NCI-H1105 (cell line): Measurements from ENCODE around the gene CDC42EP3.

ENCODE experiments used
- DNase-seq: peaks from one replicate; lab custom pipeline; 2025; lab: John Stamatoyannopoulos, UW

The CDC42EP3 gene

DNA sequence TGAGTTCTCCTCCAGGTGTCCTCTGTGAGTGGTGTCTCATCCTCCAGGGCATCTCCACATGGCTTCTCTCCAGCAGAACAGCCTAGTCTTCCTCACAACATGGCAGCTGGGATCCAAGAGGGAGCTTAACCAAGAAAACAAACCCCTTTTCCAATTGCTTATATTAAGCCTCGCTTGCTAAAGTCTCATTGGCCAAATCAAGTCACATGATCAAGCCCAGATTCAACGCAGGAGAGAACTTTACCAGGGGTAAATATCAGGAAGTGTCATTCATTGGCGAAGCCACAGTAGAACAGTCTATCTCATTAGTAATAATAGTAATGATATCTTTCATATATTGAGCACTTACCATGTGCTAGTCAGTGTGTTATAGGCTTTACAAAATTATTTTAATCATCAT is 53.1 kb downstream of the CDC42EP3 start:
- no peak for DNase-seq

DNA sequence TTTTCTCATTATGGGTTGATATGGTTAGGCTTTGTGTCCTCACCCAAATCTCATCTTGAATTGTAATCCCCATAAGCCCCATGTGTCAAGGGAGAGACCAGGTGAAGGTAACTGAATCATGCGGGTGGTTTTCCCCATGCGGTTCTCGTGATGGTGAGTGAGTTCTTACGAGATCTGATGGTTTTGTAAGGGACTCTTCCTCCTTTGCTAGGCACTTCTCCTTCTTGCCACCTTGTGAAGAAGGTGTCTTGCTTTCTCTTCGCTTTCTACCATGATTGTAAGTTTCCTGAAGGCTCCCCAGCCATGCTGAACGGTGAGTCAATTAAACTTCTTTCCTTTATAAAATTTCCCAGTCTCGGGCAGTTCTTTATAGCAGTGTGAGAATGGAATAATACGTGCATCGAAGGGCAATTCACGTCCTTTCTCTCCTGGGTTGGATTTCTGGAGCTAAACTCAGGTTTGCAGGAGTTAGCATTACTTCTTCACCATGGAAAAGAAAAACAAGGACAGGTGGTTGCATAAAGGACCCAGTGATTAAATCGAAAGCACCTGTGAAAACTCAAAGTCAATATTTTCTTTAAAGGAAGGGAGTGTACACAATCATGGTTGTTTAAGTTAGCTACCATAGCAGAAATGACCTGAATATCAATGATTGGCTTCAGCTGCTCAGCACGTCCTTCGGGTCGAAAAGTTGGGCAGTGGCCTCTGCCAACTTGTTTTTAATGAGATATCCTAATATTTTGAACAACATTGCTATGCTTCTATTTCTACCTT is 54.1 kb downstream of the CDC42EP3 start:
- no peak for DNase-seq

DNA sequence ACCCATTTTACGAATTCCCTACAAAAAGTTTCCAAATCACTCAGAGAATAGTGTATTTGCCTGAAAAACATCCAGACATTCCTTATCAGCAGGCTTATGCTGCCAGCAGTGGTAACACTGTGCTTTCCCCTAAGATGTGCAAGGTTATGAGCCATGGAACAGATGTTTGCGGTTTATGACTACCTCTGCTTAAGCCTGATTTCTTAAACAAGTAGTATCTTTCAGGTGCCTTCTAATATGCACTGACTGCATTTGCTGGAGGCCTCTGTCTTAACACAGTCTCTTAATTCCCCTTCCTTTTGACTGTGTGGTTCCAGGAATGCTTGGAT is 54.8 kb downstream of the CDC42EP3 start:
- no peak for DNase-seq

- no peak for DNase-seq
These were observed 55.4 kb downstream of the CDC42EP3 start for GRCh38 chr2:37615804-37616676.

- DNase-seq, result no peak
These were observed 57.2 kb downstream of the CDC42EP3 start for GRCh38 chr2:37614061-37614738.

GRCh38 chr2:37612382-37612781 is 59.1 kb downstream of the CDC42EP3 start:
- no peak for DNase-seq

DNA sequence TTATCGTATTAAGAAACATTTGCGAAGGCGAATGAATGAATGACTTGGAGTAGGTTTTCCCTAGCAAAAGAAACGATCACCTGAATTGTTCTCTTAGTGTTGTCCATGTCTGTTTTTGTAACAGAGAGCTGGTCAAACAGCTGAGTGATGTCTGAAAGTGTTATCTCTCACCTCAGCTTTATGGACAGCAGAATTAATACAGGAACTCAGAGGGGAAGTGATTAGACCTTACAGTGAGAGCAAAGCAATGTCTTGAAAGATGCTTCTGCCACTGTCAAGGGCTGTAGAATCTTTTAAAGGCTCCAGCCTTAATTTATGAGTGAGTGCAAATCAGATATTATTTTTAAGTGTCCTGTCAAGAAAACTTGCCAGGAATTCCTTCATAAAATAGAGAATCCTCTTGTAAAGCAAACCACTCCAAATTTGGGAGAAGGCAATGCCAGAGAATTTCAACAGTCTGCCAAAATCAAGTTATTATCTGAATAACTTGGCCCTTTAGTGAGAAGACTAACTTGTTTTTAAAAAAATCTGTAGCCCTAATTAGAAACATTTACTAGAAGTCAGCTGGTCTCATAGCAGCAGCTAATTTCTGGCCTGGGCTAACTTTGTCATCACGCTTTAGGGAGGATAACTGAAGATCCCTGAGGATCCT is 60.7 kb downstream of the CDC42EP3 start:
- DNase-seq, result no peak

DNA sequence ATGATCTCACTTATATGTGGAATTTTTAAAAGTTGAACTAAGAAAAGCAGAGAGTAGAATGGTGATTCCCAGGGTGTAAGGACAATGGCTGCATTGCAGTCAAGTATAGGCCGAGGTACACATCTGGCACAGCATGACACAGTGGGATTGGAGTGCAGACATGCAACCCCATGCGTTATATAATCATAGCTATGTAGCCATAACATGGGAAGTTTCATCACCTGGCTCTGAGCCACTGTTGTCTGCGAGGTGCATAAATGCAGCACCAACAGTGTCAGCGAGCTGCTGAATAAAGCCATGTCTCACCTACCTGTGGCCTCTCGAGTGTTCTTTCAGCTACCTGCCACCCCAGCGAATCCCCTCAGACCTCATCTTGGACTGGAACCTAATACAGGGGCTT is 61.7 kb downstream of the CDC42EP3 start:
- no peak for DNase-seq

GRCh38 chr2:37604716-37605115 is 66.7 kb downstream of the CDC42EP3 start:
- DNase-seq, result no peak

GRCh38 chr2:37602702-37603101 is 68.7 kb downstream of the CDC42EP3 start:
- no peak for DNase-seq

- no peak for DNase-seq
These were observed 69.4 kb downstream of the CDC42EP3 start for GRCh38 chr2:37602040-37602439.

DNA sequence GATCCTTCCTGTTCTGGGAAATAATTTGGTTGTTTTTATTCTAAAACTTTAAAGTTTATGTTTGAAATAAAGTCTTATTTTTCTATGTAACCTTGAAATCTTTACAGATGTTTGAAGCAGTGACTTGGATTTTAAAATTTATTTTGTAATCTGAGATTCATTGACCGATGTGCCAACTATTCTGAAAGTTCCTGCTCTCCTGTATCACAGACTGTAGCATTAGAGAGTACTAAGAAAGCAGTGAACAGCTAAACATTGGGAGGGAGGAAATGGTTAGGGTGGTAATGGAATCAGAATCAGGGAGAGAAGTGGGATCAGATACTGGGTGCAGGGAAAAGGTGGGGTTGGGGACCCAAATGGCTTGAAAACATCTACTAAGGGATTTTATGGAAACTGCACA is 69.9 kb downstream of the CDC42EP3 start:
- no peak for DNase-seq

GRCh38 chr2:37600735-37601134 is 70.7 kb downstream of the CDC42EP3 start:
- no peak for DNase-seq

DNA sequence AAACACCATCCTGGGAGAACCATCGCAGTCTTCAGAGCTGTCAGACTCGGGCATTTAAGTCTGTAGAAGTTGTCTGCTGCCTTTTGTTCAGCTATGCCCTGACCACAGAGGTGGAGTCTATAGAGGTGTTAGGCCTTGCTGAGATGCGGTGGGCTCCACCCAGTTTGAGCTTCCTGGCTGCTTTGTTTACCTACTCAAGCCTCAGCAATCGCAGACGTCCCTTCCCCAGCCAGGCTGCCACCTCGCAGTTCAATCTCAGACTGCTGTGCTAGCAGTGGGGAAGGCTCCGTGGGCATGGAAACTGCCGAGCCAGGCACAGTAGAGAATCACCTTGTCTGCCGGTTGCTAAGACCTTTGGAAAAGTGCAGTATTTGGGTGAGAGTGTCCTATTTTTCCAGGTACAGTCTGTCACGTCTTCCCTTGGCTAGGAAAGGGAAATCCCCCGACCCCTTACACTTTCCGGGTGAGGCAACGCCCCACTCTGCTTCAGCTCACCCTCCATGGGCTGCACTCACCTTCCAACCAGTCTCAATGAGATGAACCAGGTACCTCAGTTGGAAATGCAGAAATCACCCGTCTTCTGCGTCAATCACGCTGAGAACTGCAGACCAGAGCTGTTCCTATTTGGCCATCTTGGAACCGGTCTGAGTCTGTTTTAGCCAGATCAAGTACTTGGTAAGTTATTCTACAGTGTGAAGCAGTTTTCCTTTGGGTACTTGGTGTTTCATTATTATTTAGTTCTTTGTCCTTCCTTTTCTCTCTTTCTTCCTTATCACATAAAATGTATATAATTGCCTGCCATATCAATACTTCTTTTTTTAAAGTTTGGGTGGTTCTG is 71.5 kb downstream of the CDC42EP3 start:
- no peak for DNase-seq

DNA sequence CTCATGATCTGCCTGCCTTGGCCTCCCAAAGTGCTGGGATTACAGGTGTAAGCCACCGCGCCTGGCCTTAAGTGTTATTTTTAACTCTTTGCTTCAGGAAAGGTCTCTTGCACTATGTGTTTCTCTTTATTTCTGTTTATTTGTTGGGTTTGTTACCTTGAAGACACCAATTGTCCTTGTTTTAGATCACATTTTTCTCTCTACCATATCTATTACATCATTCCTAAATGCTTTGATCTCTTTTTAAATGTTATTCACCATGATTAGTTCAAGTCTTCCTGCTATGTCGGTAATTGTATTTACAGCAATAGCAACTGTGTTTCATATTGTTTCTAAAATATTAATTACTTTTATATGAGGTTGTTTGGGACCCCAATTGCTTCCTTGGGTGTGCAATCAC is 77.7 kb downstream of the CDC42EP3 start:
- DNase-seq, result no peak

- no peak for DNase-seq
These were observed 78.4 kb downstream of the CDC42EP3 start for GRCh38 chr2:37593024-37593423.
